Measurements from ENCODE around the gene DNAJB1. TPM values are rescaled to one million over a fixed set of nuclear protein-coding genes. Genes with fewer than 3 reads are reported as not detected.
A peak's percentile ranks its signal among the peaks of the same experiment; 100 is the strongest.

Gene DNAJB1
- total RNA-seq, 1 donor: 70.9 TPM

DNA sequence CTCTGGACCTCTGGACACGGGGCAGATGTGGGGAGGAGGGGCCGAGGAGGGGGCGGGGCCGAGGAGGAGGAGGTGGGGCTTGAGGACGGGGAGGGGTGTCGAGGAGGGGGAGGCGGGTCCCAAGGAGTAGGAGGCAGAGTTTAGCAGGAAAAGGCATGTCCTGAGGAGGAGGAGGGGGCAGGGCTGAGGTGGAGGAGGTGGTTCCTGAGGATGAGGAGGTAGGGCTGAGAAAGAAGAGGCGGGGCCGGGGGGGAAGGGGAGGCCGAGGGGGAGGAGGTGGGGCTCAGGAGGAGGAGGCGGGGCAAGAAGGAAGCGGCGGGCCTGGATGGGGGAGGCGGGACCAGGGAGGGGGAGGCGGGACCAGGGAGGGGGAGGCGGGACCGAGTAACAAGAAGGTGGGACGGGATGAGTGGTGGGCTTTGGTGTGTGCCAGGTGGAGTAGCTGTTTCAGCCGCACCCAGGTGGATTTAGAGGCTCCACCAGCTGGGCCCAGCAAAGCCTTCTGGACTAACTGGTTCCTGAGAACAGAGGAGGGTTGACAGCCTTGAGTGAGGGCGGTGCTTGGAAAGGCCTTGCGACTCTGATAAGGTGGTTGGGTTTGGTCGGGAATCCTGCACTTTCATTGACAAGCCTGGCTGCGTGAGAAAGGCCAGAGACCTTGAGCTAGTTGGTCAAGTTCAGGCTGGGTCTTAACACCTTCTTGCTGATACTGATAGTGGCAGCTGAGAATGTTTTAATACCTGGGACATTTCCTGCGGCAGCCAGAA, 18.9 kb upstream of the DNAJB1 start:
- Histone ChIP-seq H3K27me3 (ENCODE audit: insufficient read depth, low read length) (no peaks in the 10 kb centered on the region), H3K79me2 (ENCODE audit: insufficient read depth, low read length) (peaks cover 35% of the 10 kb centered on the region), H4K20me1 (ENCODE audit: insufficient read depth, low read length) (peaks cover 9% of the 10 kb centered on the region), H3K36me3 (ENCODE audit: insufficient read depth, low read length) (no peaks in the 10 kb centered on the region), H3K27ac (ENCODE audit: low read depth, low read length) (no peak overlapping the region), H3K4me3 (ENCODE audit: insufficient read depth, low read length) (no peak overlapping the region), H3K9me3 (ENCODE audit: low read depth, low read length) (no peaks in the 10 kb centered on the region), H3K4me1 (ENCODE audit: insufficient read depth, low read length) (no peaks in the 10 kb centered on the region), H2AFZ (ENCODE audit: low read length) (peak overlapping the region; percentile 50), H3K4me2 (ENCODE audit: insufficient read depth, low read length) (peak overlapping the region; percentile 11)
- peak; percentile 85 for DNase-seq (ENCODE audit: insufficient read length, low spot score, missing footprints)
- TF ChIP-seq, protein P1, sequence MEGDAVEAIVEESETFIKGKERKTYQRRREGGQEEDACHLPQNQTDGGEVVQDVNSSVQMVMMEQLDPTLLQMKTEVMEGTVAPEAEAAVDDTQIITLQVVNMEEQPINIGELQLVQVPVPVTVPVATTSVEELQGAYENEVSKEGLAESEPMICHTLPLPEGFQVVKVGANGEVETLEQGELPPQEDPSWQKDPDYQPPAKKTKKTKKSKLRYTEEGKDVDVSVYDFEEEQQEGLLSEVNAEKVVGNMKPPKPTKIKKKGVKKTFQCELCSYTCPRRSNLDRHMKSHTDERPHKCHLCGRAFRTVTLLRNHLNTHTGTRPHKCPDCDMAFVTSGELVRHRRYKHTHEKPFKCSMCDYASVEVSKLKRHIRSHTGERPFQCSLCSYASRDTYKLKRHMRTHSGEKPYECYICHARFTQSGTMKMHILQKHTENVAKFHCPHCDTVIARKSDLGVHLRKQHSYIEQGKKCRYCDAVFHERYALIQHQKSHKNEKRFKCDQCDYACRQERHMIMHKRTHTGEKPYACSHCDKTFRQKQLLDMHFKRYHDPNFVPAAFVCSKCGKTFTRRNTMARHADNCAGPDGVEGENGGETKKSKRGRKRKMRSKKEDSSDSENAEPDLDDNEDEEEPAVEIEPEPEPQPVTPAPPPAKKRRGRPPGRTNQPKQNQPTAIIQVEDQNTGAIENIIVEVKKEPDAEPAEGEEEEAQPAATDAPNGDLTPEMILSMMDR (IDR thresholded peaks at IDR 0.05; ENCODE audit: extremely low read depth, low read depth, low read length): no peak

GRCh38 chr19:14533450-14533849, 15.3 kb upstream of the DNAJB1 start:
- H2AFZ ChIP-seq (ENCODE audit: low read length): no peak overlapping the region
- H3K9me3 ChIP-seq (ENCODE audit: low read depth, low read length): no peaks in the 10 kb centered on the region
- no peak for DNase-seq (ENCODE audit: insufficient read length, low spot score, missing footprints)
- peaks cover 9% of the 10 kb centered on the region for H3K4me1 ChIP-seq (ENCODE audit: insufficient read depth, low read length)
- no peaks in the 10 kb centered on the region for H3K36me3 ChIP-seq (ENCODE audit: insufficient read depth, low read length)
- no peaks in the 10 kb centered on the region for H3K27me3 ChIP-seq (ENCODE audit: insufficient read depth, low read length)
- H4K20me1 ChIP-seq (ENCODE audit: insufficient read depth, low read length): peaks cover 9% of the 10 kb centered on the region
- peaks cover 48% of the 10 kb centered on the region for H3K79me2 ChIP-seq (ENCODE audit: insufficient read depth, low read length)
- H3K27ac ChIP-seq (ENCODE audit: low read depth, low read length): no peak overlapping the region
- H3K4me3 ChIP-seq (ENCODE audit: insufficient read depth, low read length): no peak overlapping the region
- H3K4me2 ChIP-seq (ENCODE audit: insufficient read depth, low read length): no peak overlapping the region
- TF ChIP-seq, protein P1 (IDR thresholded peaks at IDR 0.05; ENCODE audit: extremely low read depth, low read depth, low read length): no peak

DNA sequence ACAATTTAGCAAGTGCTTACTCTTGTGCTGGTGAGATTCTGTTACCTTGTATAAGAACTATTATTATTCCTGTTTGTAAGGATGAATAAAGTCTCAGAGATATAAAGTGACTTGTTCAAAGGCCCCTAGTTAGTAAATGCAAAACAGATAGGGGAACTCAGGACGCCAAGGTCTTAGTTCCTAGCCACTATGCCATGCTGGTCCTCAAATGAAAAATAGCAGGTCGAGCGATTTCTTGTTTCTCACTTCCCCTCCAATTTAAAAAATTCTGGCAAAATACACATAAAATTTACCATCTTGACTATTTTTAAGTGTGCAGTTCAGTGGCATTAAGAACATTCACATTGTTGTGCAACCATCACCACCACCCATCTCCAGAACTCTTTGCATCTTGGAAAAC, 12.3 kb upstream of the DNAJB1 start:
- Histone ChIP-seq H3K79me2 (ENCODE audit: insufficient read depth, low read length) (peaks cover 38% of the 10 kb centered on the region), H3K27ac (ENCODE audit: low read depth, low read length) (no peak overlapping the region)

DNA sequence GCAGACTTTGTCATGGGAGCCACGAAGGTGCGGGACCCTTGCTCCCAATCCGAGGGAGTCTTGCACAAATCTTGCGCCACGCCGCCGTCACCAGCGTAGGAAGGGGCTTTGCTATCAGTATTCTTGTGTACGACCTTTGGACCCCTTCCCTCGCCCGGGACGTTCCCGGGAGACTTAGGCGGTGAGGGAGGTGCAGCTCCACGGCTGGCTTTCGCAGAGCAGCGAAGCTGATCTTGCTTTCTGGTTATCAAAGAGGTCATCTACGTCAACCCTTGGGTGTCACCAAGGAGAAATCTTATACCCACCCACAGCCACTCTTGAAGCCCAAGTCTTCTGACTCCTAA, 11.8 kb upstream of the DNAJB1 start:
- H4K20me1 ChIP-seq (ENCODE audit: insufficient read depth, low read length): peaks cover 5% of the 10 kb centered on the region
- H2AFZ ChIP-seq (ENCODE audit: low read length): peak overlapping the region; percentile 100
- peaks cover 18% of the 10 kb centered on the region for H3K4me1 ChIP-seq (ENCODE audit: insufficient read depth, low read length)
- H3K27me3 ChIP-seq (ENCODE audit: insufficient read depth, low read length): no peaks in the 10 kb centered on the region
- H3K9me3 ChIP-seq (ENCODE audit: low read depth, low read length): no peaks in the 10 kb centered on the region
- H3K27ac ChIP-seq (ENCODE audit: low read depth, low read length): peak overlapping the region; percentile 81
- DNase-seq (ENCODE audit: insufficient read length, low spot score, missing footprints): no peak
- H3K4me2 ChIP-seq (ENCODE audit: insufficient read depth, low read length): peak overlapping the region; percentile 99
- H3K79me2 ChIP-seq (ENCODE audit: insufficient read depth, low read length): peaks cover 38% of the 10 kb centered on the region
- TF ChIP-seq, protein P1 (IDR thresholded peaks at IDR 0.05; ENCODE audit: extremely low read depth, low read depth, low read length): no peak
- peak overlapping the region; percentile 91 for H3K4me3 ChIP-seq (ENCODE audit: insufficient read depth, low read length)
- H3K36me3 ChIP-seq (ENCODE audit: insufficient read depth, low read length): no peaks in the 10 kb centered on the region

More for the DNA sequence above, 12.3 kb upstream of the DNAJB1 start:
- peak overlapping the region; percentile 91 for H3K4me3 ChIP-seq (ENCODE audit: insufficient read depth, low read length)
- no peak for DNase-seq (ENCODE audit: insufficient read length, low spot score, missing footprints)
- no peaks in the 10 kb centered on the region for H3K9me3 ChIP-seq (ENCODE audit: low read depth, low read length)
- TF ChIP-seq, protein P1 (IDR thresholded peaks at IDR 0.05; ENCODE audit: extremely low read depth, low read depth, low read length): no peak
- H3K36me3 ChIP-seq (ENCODE audit: insufficient read depth, low read length): no peaks in the 10 kb centered on the region
- H2AFZ ChIP-seq (ENCODE audit: low read length): peak overlapping the region; percentile 100
- no peaks in the 10 kb centered on the region for H3K27me3 ChIP-seq (ENCODE audit: insufficient read depth, low read length)
- H3K4me1 ChIP-seq (ENCODE audit: insufficient read depth, low read length): peaks cover 18% of the 10 kb centered on the region
- H3K4me2 ChIP-seq (ENCODE audit: insufficient read depth, low read length): peak overlapping the region; percentile 99
- peaks cover 5% of the 10 kb centered on the region for H4K20me1 ChIP-seq (ENCODE audit: insufficient read depth, low read length)
